ENCODE measurements around the gene PRSS12.
A peak's percentile ranks its signal among the peaks of the same experiment; 100 is the strongest.

Gene PRSS12

GRCh38 chr4:118278473-118279274 is 74.1 kb downstream of the PRSS12 start:
- Histone ChIP-seq H3K36me3 (ENCODE audit: control insufficient read depth, insufficient read depth, low read length) (no peaks in the 10 kb centered on the region), H3K4me1 (peaks cover 2% of the 10 kb centered on the region)
- no peak for TF ChIP-seq CTCF (IDR thresholded peaks at IDR 0.05)

GRCh38 chr4:118277243-118277642 is 75.6 kb downstream of the PRSS12 start:
- Histone ChIP-seq H3K4me1 (peaks cover 2% of the 10 kb centered on the region), H3K79me2 (no peaks in the 10 kb centered on the region), H3K9ac (no peak overlapping the region), H3K9me3 (ENCODE audit: control insufficient read depth, low read length) (no peaks in the 10 kb centered on the region), H3K4me2 (ENCODE audit: low read length) (no peak overlapping the region), H3K36me3 (ENCODE audit: control insufficient read depth, insufficient read depth, low read length) (no peaks in the 10 kb centered on the region), H2AFZ (no peak overlapping the region), H3K4me3 (ENCODE audit: low read depth, low read length) (no peak overlapping the region), H3K27ac (no peak overlapping the region), H3K27me3 (ENCODE audit: control insufficient read depth, insufficient read depth, low read length) (no peaks in the 10 kb centered on the region)
- TF ChIP-seq CTCF (IDR thresholded peaks at IDR 0.05) = no peak

More at GRCh38 chr4:118278473-118279274, 74.1 kb downstream of the PRSS12 start:
- Histone ChIP-seq H2AFZ (peak overlapping the region; percentile 89), H3K9me3 (ENCODE audit: control insufficient read depth, low read length) (no peaks in the 10 kb centered on the region), H3K27me3 (ENCODE audit: control insufficient read depth, insufficient read depth, low read length) (no peaks in the 10 kb centered on the region), H3K27ac (peak overlapping the region; percentile 71), H3K9ac (no peak overlapping the region), H3K79me2 (no peaks in the 10 kb centered on the region), H3K4me3 (ENCODE audit: low read depth, low read length) (peak overlapping the region; percentile 95), H3K4me2 (ENCODE audit: low read length) (peak overlapping the region; percentile 94)

GRCh38 chr4:118276580-118276979 is 76.2 kb downstream of the PRSS12 start:
- no peak overlapping the region for H3K27ac ChIP-seq
- peaks cover 2% of the 10 kb centered on the region for H3K4me1 ChIP-seq

GRCh38 chr4:118273642-118274041 is 79.2 kb downstream of the PRSS12 start:
- H3K79me2 ChIP-seq = no peaks in the 10 kb centered on the region
- H3K9me3 ChIP-seq (ENCODE audit: control insufficient read depth, low read length) = no peaks in the 10 kb centered on the region
- no peak overlapping the region for H3K9ac ChIP-seq
- H3K27ac ChIP-seq = no peak overlapping the region
- no peak for TF ChIP-seq CTCF (IDR thresholded peaks at IDR 0.05)
- H3K4me1 ChIP-seq = no peaks in the 10 kb centered on the region
- H3K4me3 ChIP-seq (ENCODE audit: low read depth, low read length) = no peak overlapping the region
- no peaks in the 10 kb centered on the region for H3K36me3 ChIP-seq (ENCODE audit: control insufficient read depth, insufficient read depth, low read length)
- no peaks in the 10 kb centered on the region for H3K27me3 ChIP-seq (ENCODE audit: control insufficient read depth, insufficient read depth, low read length)
- no peak overlapping the region for H2AFZ ChIP-seq
- H3K4me2 ChIP-seq (ENCODE audit: low read length) = no peak overlapping the region

More at GRCh38 chr4:118276580-118276979, 76.2 kb downstream of the PRSS12 start:
- no peak overlapping the region for H3K4me3 ChIP-seq (ENCODE audit: low read depth, low read length)
- no peak overlapping the region for H3K9ac ChIP-seq
- no peak for TF ChIP-seq CTCF (IDR thresholded peaks at IDR 0.05)
- H3K4me2 ChIP-seq (ENCODE audit: low read length) = no peak overlapping the region
- no peaks in the 10 kb centered on the region for H3K36me3 ChIP-seq (ENCODE audit: control insufficient read depth, insufficient read depth, low read length)
- H3K79me2 ChIP-seq = no peaks in the 10 kb centered on the region
- no peaks in the 10 kb centered on the region for H3K27me3 ChIP-seq (ENCODE audit: control insufficient read depth, insufficient read depth, low read length)
- H2AFZ ChIP-seq = no peak overlapping the region
- no peaks in the 10 kb centered on the region for H3K9me3 ChIP-seq (ENCODE audit: control insufficient read depth, low read length)

GRCh38 chr4:118271788-118272187 is 81.0 kb downstream of the PRSS12 start:
- H3K79me2 ChIP-seq = no peaks in the 10 kb centered on the region
- H3K4me3 ChIP-seq (ENCODE audit: low read depth, low read length) = no peak overlapping the region
- H3K4me2 ChIP-seq (ENCODE audit: low read length) = no peak overlapping the region
- no peaks in the 10 kb centered on the region for H3K27me3 ChIP-seq (ENCODE audit: control insufficient read depth, insufficient read depth, low read length)
- no peaks in the 10 kb centered on the region for H3K4me1 ChIP-seq
- H2AFZ ChIP-seq = no peak overlapping the region
- no peak overlapping the region for H3K9ac ChIP-seq
- H3K27ac ChIP-seq = no peak overlapping the region
- no peaks in the 10 kb centered on the region for H3K36me3 ChIP-seq (ENCODE audit: control insufficient read depth, insufficient read depth, low read length)
- H3K9me3 ChIP-seq (ENCODE audit: control insufficient read depth, low read length) = no peaks in the 10 kb centered on the region
- TF ChIP-seq CTCF (IDR thresholded peaks at IDR 0.05) = no peak
